HG03342 (cell line): ENCODE results near the gene MCM3AP.

Experiments used
- ATAC-seq: cut with Tn5 transposase; IDR thresholded peaks from one replicate; pipeline ENCODE4 v1.9.1; 2021; ENCODE audit warnings: mild to moderate bottlenecking, moderate library complexity; ENCODE audit not compliant: unreplicated experiment

MCM3AP gene

DNA sequence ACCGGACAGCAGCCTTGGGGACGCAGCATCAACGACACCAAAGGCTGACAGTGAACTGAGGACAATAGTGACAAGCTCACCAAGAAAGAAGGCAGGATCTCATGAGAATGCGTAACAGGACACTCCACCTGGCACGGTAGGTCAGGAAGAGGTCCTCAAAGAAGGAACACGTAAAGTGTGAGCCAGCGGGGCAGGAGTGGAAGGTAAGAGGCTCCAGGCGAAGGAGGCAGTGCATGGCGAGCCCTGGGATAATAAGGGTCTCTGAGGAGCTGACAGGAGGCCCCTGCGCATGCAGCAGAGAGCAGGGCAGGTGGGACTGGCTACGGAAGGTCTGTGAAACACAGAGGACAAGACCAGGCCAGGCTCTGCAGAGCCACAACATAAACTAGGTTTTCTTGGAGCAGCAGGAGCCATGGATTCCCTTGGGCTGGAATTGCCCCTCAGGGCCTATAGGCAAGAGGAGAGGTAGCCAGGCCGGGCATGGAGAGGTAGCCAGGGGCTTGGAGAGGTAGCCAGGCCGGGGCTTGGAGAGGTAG is 65.1 kb downstream of the MCM3AP start:
- ATAC-seq: no peak

DNA sequence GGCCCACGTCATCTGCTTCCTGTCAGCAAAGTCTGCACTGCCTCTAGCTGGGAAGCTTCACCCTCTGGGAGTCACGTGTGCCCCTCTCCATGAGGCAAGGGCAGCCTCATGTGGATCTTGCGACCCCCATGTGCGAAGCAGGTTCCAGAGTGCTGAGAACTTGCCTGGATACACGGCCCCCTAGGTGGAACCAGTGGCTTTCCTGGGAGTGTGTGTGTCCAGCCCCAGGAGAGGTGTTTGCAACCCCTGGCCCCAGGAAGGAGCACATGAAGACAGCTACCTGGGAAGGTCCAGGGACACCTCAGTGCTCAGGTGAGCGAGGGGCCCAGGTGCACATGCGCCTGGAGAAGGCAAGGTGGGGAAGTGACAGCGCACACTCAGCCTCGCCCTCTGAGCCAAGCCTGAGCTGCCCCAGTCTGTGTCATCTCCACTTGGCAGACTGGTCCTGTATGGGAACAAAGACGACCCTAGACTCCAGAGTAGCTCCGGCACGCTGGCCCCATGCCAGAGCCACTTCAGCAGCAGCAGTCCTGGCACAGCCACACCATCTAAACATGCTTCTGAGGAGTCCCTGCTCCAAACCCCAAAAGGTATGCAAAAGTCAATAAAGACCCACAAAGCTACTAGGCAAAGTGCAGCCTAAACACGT is 65.7 kb downstream of the MCM3AP start:
- no peak for ATAC-seq

DNA sequence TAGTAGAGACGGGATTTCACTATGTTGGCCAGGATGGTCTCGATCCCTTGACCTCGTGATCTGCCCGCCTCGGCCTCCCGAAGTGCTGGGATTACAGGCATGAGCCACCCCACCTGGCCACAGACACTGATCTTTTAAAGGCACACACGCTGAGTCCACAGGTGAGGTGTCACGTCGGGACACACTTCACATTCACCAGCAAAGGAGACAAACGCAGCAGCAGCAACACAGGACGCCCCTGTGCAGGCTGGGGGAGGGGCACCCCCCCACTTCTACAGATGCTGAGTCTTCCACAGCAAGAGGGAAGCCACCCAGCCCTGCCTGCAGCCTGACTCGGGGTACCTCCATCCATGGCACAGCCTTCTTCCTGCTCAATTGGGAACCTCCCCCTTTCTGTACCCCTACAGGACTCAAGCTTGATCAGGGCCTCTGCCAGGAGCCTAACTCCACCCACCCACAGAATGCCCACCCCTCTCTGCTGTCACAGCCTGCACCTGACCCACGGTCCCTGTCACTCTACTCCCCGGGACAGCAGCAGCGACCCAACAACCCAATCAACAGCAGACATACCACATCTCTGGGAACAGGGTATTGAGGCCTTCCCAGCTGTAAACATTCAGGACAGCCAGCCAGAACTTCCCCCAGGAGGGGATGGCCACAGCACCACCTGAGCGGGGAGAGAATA is 66.4 kb downstream of the MCM3AP start:
- no peak for ATAC-seq

DNA sequence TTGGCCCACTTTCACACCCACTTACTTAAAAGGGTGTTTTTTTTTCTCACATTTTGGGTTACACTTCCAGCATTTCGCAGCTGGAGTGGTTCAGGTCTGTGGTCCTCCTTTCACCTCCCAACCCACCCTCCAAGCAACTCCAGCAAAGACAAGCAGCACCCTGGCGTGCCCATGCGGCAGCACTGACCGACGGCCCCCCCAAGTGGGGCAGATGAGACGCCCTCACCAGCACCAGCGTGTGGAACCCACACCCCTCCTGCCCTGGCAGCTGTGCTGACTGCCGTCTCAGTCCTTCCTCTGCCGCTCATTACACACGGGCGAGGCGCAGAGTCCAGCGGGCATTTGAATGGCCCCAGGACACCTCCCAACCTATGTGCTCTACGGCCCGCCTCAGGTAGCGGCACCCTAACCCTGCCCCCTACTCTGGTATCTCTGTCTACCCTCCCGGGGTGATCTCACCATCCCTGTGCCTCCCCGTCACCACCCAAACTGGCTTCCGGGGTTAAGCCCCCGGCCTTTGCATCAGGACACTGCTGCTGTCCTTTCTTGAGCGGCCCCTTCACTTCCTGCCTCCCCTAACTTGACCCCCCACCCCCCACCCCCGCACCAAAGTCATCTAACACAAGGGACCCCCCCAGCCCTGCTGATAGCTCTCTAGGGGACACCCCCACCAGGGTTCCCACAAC is 67.8 kb downstream of the MCM3AP start:
- no peak for ATAC-seq

DNA sequence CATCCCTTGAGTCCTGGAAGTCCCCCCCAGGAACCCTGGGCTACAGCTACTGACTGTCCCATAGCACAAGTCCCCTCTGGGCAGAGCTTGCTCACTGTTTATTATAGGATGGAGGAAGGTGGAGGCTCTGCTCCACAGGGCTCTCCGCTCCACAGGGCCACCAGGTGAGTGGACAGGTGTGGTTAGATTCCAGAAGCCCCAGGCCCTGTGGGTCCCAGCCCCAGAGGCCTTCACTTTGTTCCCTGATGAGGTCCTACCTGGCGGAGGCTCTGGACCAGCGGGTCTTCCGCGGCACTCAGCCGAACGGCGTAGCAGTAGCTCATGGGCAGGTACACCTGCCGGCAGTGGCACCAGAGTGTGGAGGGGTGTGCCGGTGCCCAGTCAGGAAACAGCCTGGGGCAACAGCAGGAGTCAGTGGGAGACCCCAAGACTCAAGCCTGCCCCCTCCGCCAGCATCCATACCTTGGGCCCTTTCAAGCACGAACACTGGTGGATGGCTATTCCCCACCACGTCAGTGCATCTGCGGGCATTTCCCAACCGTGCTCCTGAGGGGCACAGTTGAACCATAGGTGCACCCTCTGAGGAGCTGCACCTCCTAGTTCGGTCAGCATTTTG is 69.2 kb downstream of the MCM3AP start:
- no peak for ATAC-seq

DNA sequence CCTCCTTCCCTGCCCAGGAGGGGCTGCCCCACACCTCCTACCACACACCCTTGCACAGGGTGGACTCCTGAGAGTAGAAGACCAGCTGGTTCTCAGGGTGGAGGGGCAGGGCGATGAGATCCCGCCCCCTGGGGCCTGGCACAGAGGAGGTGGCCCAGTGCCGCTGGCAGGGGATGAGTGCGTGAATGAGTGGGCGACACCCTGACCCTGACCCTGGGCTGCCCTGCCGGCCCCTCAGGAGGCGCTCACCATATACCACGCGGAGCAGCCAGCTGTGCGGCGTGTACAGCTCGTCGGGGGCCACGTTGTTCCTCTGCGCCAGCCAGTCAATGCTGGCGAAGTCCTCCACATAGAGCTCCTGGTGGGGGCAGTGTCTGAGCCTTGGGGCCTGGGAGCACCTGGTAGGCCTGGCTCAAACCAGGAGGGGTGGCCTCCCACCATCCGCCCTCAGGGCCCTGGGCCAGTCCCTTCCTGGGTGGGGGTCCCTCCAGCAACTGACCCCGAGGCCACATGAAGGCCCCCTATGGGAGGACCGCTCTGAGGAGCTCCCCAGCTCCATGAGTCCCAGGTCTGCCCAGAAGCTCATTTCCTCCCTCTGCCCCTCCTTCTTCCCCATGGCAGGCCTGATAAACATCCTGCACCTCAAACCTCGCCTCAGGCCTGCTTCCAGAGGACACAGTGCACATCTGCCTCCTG is 69.8 kb downstream of the MCM3AP start:
- ATAC-seq: no peak

DNA sequence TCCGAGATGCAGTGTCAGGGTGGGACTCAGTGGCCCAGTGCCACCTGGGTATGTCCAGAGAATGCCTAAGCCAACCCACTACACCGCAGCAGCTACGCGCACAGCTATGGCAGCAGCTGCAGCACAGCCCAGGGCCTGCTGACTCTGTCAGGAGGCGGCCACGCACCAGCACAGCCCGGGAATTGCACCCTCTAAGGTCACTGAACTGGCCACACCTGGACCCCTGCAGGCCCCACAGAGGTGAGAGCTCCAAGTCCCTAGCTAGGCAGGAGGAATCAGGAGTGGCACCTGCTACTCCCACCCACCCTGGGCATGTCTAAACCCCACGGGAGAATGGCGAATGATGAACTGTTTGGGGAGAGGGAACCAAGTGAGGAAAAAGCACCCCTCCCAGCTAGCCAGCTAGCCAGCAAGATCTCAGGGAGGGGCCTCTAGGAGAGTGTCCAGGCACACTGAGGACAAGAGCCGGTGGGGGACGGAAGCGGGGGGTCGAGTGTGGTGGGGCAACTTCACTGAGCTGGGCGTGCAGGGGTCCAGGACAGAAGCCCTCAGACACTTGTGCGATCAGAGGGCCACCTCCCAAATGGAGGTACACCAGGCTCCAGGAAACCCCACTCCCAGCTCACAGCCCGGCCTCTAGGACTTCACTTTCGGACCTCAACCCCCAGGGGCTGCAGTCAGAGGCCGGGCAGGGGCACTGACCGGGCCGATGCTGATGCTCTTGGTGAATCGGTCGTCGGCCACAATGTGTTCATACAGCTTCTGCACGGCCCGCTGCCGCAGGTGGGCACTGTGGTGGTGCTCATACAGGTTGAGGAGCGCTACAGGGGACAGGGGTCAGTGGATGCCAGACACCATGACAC is 70.7 kb downstream of the MCM3AP start:
- ATAC-seq: no peak

DNA sequence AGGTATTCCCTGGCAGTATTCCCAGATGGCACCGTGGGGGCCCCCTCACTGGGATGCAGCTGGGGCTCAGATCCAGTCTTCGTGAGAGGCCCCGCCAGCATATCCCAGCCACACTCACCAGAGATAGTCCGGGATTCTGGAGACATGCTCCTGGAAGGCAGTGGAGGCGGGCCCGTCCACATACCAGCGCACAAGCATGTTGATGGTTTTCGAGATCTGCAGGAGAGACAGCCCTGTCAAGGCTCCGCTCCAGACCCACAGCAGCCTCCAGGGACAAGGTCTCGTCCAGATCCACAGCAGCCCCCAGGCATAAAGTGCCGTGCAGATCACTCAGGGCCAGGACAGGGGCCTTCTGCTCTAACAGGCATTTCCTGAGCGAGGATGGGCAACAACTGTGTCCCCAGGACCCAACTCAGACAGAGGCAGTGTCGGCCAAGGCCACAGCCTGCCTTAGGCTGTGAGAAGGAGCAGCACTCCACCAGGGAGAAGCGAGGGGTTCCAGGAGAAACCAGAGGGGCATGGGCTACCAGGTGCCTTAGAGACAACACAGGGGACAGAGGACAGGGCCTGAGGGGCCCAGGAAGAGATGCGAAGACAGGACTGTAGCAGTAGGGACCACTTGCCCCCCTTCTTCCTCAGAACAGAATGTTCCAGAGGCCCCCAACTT is 71.7 kb downstream of the MCM3AP start:
- no peak for ATAC-seq

DNA sequence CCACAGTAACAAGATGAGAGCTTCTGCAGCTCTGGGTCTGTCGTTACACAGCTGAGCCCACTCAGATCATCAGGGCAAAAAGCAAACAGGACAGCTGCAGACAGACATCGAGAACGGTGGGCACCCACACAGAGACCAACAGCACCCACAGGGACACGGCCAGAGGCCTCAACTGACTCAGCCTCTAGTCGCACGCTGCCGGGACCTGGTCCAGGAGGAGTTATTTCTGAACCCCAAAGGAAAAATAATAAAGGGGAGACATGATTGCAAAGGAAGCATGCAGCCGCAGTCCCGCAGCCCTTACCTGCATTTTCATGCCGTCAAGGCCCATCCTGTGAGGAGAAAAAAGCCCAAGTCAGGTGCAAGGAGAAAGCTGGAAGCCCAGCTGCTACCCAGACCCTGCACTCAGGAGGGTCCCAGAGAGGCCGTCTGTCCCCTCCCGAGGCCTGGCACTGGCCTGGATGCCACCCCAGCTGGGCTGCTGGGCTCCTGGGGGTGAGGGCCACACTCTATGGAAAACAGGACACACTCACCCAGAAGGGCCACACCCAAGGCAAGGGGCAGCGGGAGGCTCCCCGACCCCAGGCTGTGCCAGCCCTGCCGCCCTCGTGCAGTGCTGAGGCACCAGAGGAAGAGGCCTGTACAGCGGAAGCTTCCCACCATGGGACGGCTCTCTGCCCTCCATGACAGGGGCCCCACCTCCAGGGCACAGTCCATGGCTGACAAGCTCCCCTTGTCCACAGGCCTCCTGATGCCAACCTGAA is 72.5 kb downstream of the MCM3AP start:
- no peak for ATAC-seq

DNA sequence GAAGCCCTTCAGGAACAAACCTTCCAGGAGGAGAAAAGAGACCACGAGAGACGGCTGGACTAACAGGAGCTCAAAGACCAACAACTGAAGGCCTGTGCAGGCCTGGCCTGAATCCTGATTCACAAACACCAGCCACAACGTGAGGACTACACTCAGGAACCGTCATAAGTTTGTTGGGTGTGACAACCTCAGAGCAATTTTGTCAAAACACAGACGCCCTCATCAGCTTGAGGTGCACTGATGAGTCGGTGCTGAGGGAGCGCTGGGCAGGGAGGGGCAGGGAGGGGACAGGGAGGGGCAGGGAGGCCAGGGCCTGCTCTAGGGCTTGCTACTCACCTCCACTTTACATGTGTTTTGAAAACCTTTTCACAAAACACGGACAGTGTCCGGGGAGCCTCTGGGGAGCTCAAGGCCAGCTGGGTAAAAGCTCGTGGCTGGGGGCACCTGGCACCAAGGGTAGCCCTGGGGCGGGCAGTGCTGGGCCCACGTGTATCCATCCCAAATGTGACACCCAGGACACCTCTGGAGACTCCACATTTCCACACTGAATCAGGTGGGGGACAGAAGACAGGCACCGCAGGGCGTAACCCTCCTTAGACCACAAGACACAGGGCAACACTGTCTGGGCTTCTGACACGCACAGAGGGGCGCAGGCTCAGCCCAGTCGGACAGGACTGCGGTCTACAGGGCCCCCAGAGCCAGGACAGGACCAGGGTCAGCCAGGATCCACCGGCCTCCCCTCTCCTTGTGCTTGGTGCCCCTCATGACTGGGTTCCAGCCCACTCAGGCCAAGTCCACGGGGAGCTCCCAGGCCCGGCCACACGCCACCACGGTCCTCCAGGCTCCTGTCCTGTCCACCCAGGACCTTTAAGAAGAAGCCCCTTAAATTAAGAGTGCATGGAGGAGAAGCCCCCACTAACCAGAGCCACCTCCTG is 73.4 kb downstream of the MCM3AP start:
- no peak for ATAC-seq

DNA sequence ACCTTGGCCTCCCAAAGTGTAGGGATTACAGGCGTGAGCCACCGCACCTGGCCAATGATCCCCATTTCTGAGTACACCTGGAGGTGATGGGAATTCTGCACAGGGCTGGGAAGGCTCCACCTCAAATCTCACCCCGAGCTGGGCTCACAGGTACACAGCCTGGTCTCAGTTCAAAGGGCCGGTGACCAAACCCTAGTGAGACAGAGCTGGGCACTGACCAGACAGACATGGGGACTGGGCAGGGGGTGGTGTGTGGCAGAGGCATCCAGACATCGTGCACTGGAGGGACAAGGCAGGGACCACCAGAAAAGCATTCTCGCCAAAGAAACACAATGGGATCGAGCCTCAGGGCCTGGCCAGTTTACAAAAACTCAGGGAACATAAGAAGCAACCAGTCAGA is 74.0 kb downstream of the MCM3AP start:
- no peak for ATAC-seq

DNA sequence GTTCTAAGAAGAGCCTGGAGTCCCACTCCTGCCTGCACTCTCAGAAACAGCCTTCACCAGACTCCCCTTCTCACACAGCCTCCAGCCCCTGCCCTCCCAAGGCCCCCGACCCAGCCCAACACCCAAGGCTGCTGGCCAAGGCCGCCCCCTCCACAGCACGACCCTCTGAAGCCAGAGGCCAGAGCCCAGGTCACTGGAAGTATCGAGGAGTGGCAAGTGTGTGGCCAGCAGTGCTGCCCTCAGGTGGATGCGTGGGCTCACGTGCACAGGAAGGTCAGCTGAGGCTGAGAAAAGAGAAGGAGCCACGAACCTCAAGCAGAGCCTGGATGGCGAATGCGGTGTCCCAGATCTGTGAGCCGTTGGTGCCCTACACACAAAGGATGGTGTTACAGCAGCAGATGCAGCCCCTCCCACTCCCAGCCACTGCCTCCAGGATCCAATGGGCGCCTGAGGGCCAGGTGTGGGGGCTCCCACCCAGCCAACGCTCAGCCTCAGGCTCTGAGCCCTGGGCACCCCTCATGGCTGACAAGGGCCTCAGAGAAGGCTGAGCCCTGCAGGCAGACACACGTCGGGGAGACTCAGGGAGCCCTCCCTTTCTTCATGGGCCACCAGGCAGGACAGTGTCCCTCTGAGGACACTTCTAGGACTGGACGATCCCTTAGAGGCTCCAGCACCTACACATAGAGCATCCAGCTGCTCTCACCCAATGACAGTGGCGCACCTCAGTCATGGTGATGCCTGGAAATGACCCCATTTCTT is 74.9 kb downstream of the MCM3AP start:
- ATAC-seq: no peak

DNA sequence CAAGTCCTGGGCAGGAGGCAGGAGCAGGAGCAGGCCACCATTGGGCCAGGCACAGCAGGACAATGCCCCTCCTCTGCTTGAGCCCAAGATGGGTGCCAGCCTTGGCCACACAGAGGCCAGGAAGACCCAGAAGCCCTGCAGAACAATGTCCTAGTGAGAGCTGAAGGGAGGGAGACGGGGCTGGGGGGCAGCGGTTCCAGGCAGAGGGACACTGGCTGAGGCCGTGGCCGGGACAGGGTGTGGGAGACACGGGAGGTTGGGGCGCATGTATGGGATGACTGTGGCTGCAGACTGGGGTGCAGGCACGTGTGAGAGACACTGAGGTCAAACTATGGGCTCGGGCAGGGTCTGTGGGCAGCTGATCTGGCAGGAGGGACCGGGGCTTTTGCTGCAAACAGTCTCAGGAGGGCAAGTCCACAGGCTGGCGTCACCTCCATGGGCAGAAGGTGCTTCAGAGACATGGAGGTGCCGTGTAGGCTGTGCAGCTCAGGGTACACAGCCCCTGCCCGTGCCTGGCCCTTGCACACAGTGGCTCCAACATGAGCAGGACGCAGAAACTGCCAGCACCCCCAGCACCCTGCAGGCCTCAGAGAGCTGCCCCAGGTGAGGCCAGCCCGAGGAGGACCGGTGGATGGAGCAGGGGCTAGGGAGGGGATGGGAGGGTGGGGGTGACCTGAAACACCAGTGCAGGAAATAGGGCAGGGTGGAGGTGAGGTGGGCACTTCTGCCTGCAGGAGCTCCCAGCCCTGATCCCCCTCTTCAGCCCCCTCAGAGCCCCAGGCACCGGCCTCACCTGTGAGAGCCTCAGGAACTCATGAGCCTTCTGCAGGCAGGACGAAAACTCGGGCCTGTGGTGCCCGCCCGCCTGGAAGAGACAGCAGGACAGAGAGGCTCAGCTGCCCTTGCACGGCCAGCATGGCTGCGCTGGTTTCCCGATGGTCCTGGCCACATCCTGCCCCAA is 76.4 kb downstream of the MCM3AP start:
- no peak for ATAC-seq

DNA sequence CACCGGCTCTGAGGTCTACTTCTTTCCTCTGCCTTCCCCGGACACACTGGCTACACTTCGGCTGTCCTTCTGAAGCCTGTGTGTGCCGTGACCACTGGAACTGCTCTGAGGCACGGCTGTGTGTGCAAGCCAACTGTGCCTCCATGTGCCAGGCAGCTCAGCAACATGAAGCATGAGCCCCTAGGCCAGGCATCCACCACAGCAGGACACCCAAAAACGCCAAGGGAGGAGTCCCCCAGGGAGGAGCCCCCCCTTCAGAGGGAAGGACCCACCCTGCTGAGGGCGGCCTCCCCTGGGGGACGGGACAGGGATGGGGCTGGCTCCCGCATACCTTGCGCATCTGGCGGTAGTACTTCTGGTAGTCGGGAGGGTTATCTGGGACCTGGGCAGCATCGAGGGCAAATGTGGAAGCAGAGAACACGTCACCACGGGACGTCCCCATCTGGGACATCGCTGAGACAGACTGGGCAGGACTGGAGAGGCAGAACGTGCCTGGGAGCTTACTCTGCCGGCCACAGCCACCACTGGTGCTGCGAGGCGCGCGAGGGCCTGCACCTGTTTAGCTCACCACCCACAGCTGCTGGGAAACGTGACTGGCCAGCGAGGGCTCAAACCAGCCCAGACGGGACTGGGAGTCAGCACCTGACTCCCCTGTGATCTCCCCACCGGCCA is 77.4 kb downstream of the MCM3AP start:
- ATAC-seq: no peak
